ENCODE data around the gene ZNF213. TPM values are rescaled to one million over a fixed set of nuclear protein-coding genes. Genes with fewer than 3 reads are reported as not detected.

ZNF213 gene
- total and polyA plus RNA-seq, 2 donors (not counting 1 experiment from before 2014, with no cell fraction given): 0.43 to 8.8 TPM

DNA sequence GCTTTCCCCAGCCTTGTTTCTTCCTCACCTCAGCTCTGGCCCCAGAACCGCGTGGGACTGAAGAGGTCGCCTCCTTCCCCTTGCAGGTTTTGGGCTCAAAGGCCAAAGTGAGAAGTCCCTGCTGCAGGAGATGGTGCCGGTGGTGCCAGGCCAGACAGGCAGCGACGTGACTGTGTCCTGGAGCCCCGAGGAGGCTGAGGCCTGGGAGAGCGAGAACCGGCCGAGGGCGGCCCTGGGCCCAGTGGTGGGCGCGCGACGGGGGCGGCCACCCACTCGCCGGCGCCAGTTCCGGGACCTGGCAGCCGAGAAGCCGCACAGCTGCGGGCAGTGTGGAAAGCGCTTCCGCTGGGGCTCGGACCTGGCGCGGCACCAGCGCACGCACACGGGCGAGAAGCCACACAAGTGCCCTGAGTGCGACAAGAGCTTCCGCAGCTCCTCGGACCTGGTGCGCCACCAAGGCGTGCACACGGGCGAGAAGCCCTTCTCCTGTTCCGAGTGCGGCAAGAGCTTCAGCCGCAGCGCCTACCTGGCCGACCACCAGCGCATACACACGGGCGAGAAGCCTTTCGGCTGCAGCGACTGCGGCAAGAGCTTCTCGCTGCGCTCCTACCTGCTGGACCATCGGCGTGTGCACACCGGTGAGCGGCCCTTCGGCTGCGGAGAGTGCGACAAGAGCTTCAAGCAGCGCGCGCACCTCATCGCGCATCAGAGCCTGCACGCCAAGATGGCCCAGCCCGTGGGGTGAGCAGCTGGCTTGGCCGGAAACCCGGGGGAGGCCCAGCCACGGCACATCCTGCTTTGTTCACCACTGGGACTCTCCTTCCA is 6.0 kb downstream of the ZNF213 start:
- Histone ChIP-seq H3K36me3 (ENCODE audit: control insufficient read depth, insufficient read depth, low read length) (peaks cover 13% of the 10 kb centered on the region), H3K79me2 (ENCODE audit: control insufficient read depth, insufficient read depth, low read length) (no peaks in the 10 kb centered on the region), H3K9me3 (ENCODE audit: control insufficient read depth, insufficient read depth, low read depth, low read length) (no peaks in the 10 kb centered on the region), H3K4me1 (ENCODE audit: control insufficient read depth, extremely low read depth, insufficient read depth, low read length) (no peaks in the 10 kb centered on the region), H2AFZ (ENCODE audit: low read length) (no peak overlapping the region), H3K4me2 (ENCODE audit: extremely low read depth, insufficient read depth, low read length) (no peak overlapping the region), H3K4me3 (replicated peaks in 1 of 4; ENCODE audit: control extremely low read depth in 1 of 4, insufficient read depth in 1 of 4, low read depth in 3 of 4, low read length in 4 of 4) (no peak overlapping the region), H4K20me1 (ENCODE audit: control insufficient read depth, extremely low read depth, insufficient read depth, low read length) (no peaks in the 10 kb centered on the region), H3K27ac (ENCODE audit: insufficient read depth, low read length) (no peak overlapping the region), H3K9ac (ENCODE audit: insufficient read depth, low read length) (no peak overlapping the region), H3K27me3 (ENCODE audit: control insufficient read depth, insufficient read depth, low read length) (no peaks in the 10 kb centered on the region)
- DNase-seq (ENCODE audit: low read depth in 2 of 2): no peak
- TF ChIP-seq EZH2 (IDR thresholded peaks at IDR 0.05; ENCODE audit: low read length, missing control alignments): no peak
- TF ChIP-seq, protein P1, sequence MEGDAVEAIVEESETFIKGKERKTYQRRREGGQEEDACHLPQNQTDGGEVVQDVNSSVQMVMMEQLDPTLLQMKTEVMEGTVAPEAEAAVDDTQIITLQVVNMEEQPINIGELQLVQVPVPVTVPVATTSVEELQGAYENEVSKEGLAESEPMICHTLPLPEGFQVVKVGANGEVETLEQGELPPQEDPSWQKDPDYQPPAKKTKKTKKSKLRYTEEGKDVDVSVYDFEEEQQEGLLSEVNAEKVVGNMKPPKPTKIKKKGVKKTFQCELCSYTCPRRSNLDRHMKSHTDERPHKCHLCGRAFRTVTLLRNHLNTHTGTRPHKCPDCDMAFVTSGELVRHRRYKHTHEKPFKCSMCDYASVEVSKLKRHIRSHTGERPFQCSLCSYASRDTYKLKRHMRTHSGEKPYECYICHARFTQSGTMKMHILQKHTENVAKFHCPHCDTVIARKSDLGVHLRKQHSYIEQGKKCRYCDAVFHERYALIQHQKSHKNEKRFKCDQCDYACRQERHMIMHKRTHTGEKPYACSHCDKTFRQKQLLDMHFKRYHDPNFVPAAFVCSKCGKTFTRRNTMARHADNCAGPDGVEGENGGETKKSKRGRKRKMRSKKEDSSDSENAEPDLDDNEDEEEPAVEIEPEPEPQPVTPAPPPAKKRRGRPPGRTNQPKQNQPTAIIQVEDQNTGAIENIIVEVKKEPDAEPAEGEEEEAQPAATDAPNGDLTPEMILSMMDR (conservative IDR thresholded peaks at IDR 0.05 in 1 of 2, IDR thresholded peaks at IDR 0.05 in 1 of 2; ENCODE audit: low read depth in 1 of 2, low read length in 2 of 2): no peak

DNA sequence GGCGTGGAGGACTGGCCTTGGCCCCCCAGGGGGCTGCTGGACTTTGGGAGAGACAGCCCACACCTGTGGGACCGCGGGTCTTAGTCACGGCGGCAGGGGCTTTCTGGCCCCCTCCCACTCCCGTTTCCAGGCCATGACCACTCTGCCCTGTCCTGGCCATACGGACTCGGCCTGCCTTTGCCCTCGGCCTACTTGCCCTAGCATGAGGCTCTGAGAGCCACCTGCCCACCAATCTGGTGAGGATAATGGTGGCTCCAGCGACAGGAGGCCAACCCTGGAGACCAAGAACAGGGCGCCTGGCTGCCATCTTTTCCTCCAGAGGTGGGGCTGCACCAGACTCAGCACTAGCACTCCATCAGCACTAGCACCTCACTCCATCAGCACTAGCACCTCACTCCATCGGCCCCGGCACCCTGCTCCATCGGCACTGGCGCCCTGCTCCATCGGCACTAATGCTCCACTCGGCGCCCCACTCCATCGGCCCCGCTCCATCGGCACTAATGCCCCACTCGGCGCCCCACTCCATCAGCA is 7.0 kb downstream of the ZNF213 start:
- H3K79me2 ChIP-seq (ENCODE audit: control insufficient read depth, insufficient read depth, low read length): no peaks in the 10 kb centered on the region
- no peak overlapping the region for H3K27ac ChIP-seq (ENCODE audit: insufficient read depth, low read length)
- DNase-seq (ENCODE audit: low read depth in 2 of 2): no peak
- H3K4me1 ChIP-seq (ENCODE audit: control insufficient read depth, extremely low read depth, insufficient read depth, low read length): no peaks in the 10 kb centered on the region
- peaks cover 13% of the 10 kb centered on the region for H3K36me3 ChIP-seq (ENCODE audit: control insufficient read depth, insufficient read depth, low read length)
- no peak for TF ChIP-seq EZH2 (IDR thresholded peaks at IDR 0.05; ENCODE audit: low read length, missing control alignments)
- TF ChIP-seq, protein P1 (conservative IDR thresholded peaks at IDR 0.05 in 1 of 2, IDR thresholded peaks at IDR 0.05 in 1 of 2; ENCODE audit: low read depth in 1 of 2, low read length in 2 of 2): no peak
- no peaks in the 10 kb centered on the region for H3K9me3 ChIP-seq (ENCODE audit: control insufficient read depth, insufficient read depth, low read depth, low read length)
- no peak overlapping the region for H3K9ac ChIP-seq (ENCODE audit: insufficient read depth, low read length)
- H3K4me3 ChIP-seq (replicated peaks in 1 of 4; ENCODE audit: control extremely low read depth in 1 of 4, insufficient read depth in 1 of 4, low read depth in 3 of 4, low read length in 4 of 4): no peak overlapping the region
- no peaks in the 10 kb centered on the region for H4K20me1 ChIP-seq (ENCODE audit: control insufficient read depth, extremely low read depth, insufficient read depth, low read length)
- no peak overlapping the region for H3K4me2 ChIP-seq (ENCODE audit: extremely low read depth, insufficient read depth, low read length)
- H3K27me3 ChIP-seq (ENCODE audit: control insufficient read depth, insufficient read depth, low read length): no peaks in the 10 kb centered on the region
- H2AFZ ChIP-seq (ENCODE audit: low read length): no peak overlapping the region

GRCh38 chr16:3142327-3142726 is 7.5 kb downstream of the ZNF213 start:
- DNase-seq (ENCODE audit: low read depth in 2 of 2): no peak
- no peak for TF ChIP-seq EZH2 (IDR thresholded peaks at IDR 0.05; ENCODE audit: low read length, missing control alignments)
- TF ChIP-seq, protein P1 (conservative IDR thresholded peaks at IDR 0.05 in 1 of 2, IDR thresholded peaks at IDR 0.05 in 1 of 2; ENCODE audit: low read depth in 1 of 2, low read length in 2 of 2): no peak
- no peaks in the 10 kb centered on the region for H3K27me3 ChIP-seq (ENCODE audit: control insufficient read depth, insufficient read depth, low read length)
- no peak overlapping the region for H3K4me2 ChIP-seq (ENCODE audit: extremely low read depth, insufficient read depth, low read length)
- no peak overlapping the region for H2AFZ ChIP-seq (ENCODE audit: low read length)
- no peaks in the 10 kb centered on the region for H3K9me3 ChIP-seq (ENCODE audit: control insufficient read depth, insufficient read depth, low read depth, low read length)
- H3K4me1 ChIP-seq (ENCODE audit: control insufficient read depth, extremely low read depth, insufficient read depth, low read length): no peaks in the 10 kb centered on the region
- peaks cover 13% of the 10 kb centered on the region for H3K36me3 ChIP-seq (ENCODE audit: control insufficient read depth, insufficient read depth, low read length)
- no peak overlapping the region for H3K9ac ChIP-seq (ENCODE audit: insufficient read depth, low read length)
- no peaks in the 10 kb centered on the region for H4K20me1 ChIP-seq (ENCODE audit: control insufficient read depth, extremely low read depth, insufficient read depth, low read length)
- H3K79me2 ChIP-seq (ENCODE audit: control insufficient read depth, insufficient read depth, low read length): no peaks in the 10 kb centered on the region
- no peak overlapping the region for H3K4me3 ChIP-seq (replicated peaks in 1 of 4; ENCODE audit: control extremely low read depth in 1 of 4, insufficient read depth in 1 of 4, low read depth in 3 of 4, low read length in 4 of 4)
- H3K27ac ChIP-seq (ENCODE audit: insufficient read depth, low read length): no peak overlapping the region
